Measurements from ENCODE around the gene CADPS.

The CADPS gene
- long read RNA-seq, partial matches to known transcripts = 0 of 1 reads
- long read RNA-seq, other reads (novel, unspliced or antisense) = 1 of 1 reads

- DNase-seq (ENCODE audit: low read depth in 1 of 2, low spot score in 1 of 2) = no peak
- H3K4me3 ChIP-seq (replicated peaks; ENCODE audit: insufficient read depth, low read length) = no peak within 1 kb of the TSS
- H3K27ac ChIP-seq (replicated peaks) = no peak within 1 kb of the TSS
- TF ChIP-seq REST (IDR thresholded peaks at IDR 0.05; ENCODE audit: insufficient replicate concordance, low read depth) (no peak), POLR2AphosphoS5 (IDR thresholded peaks at IDR 0.05; ENCODE audit: low read depth) (no peak), SPI1 (IDR thresholded peaks at IDR 0.05; ENCODE audit: borderline replicate concordance, low read depth) (no peak), GABPA (IDR thresholded peaks at IDR 0.05; ENCODE audit: low read depth) (no peak), CTCF (IDR thresholded peaks at IDR 0.05; ENCODE audit: insufficient read depth, low read length) (no peak)
- peaks cover 27% of the 10 kb centered on the region for H3K27me3 ChIP-seq (ENCODE audit: insufficient read depth, poor library complexity, severe bottlenecking)
Measured at GRCh38 chr3:62874711-62875557, at the start of gene CADPS. TSS of gene CADPS (minus strand) at chr3:62875416. CDS start at chr3:62875029, 387 bp downstream.

- H3K4me3 ChIP-seq (replicated peaks; ENCODE audit: insufficient read depth, low read length) = no peak overlapping the region
- H3K27me3 ChIP-seq (ENCODE audit: insufficient read depth, poor library complexity, severe bottlenecking) = no peaks in the 10 kb centered on the region
- DNase-seq (ENCODE audit: low read depth in 1 of 2, low spot score in 1 of 2) = no peak
- TF ChIP-seq SPI1 (IDR thresholded peaks at IDR 0.05; ENCODE audit: borderline replicate concordance, low read depth) (no peak), POLR2AphosphoS5 (IDR thresholded peaks at IDR 0.05; ENCODE audit: low read depth) (no peak), CTCF (IDR thresholded peaks at IDR 0.05; ENCODE audit: insufficient read depth, low read length) (no peak), GABPA (IDR thresholded peaks at IDR 0.05; ENCODE audit: low read depth) (no peak), REST (IDR thresholded peaks at IDR 0.05; ENCODE audit: insufficient replicate concordance, low read depth) (no peak)
- H3K27ac ChIP-seq (replicated peaks) = no peak overlapping the region
Measured at GRCh38 chr3:62923066-62923465, 47.9 kb upstream of the CADPS start.

GRCh38 chr3:62922326-62922725, 47.1 kb upstream of the CADPS start:
- TF ChIP-seq CTCF (IDR thresholded peaks at IDR 0.05; ENCODE audit: insufficient read depth, low read length) (no peak), POLR2AphosphoS5 (IDR thresholded peaks at IDR 0.05; ENCODE audit: low read depth) (no peak)
- no peak overlapping the region for H3K4me3 ChIP-seq (replicated peaks; ENCODE audit: insufficient read depth, low read length)
- DNase-seq (ENCODE audit: low read depth in 1 of 2, low spot score in 1 of 2) = no peak
- no peak overlapping the region for H3K27ac ChIP-seq (replicated peaks)
- H3K27me3 ChIP-seq (ENCODE audit: insufficient read depth, poor library complexity, severe bottlenecking) = no peaks in the 10 kb centered on the region
